CD4-positive, alpha-beta T cell (primary cell): Measurements from ENCODE around the gene DPEP2. TPM values are rescaled to one million over a fixed set of nuclear protein-coding genes. Genes with fewer than 3 reads are reported as not detected.
A peak's percentile ranks its signal among the peaks of the same experiment; 100 is the strongest.

Source experiments
- ATAC-seq: fragments of 200-7000 bp; cut with Tn5 transposase; one replicate; pipeline ENCODE4 v1.10.0; 2022; ENCODE audit warnings: mild to moderate bottlenecking; ENCODE audit not compliant: poor library complexity
- CTCF ChIA-PET: fragments of 350-600 bp; sonication (Branson Sonifier 250); formaldehyde crosslinking; loops from one replicate; lab custom pipeline; 2021; ENCODE audit warnings: antibody characterized with exemption, inconsistent platforms; lab: Charles Lee
- POLR2A ChIA-PET: fragments of 350-600 bp; sonication (Branson Sonifier 250); formaldehyde crosslinking; loops from one replicate; lab custom pipeline; 2021; ENCODE audit warnings: antibody characterized with exemption, inconsistent platforms; lab: Charles Lee
- DNase-seq, 14 experiments: peaks; one replicate each; pipeline ENCODE4 v3.0.0-alpha.2; 2013 to 2020; ENCODE audit warnings: mixed read lengths in 2 of 14
- H3K27ac ChIP-seq, 2 donors: one replicate each; pipeline versions ENCODE4 v1.5.1 to v1.7.0; 2013; ENCODE audit warnings: low read length in 2 of 2, low read depth in 1 of 2, mild to moderate bottlenecking in 1 of 2
- H3K27me3 ChIP-seq, 2 experiments: 1 replicate in 1 of 2; 2 replicates in 1 of 2; pipeline versions ENCODE4 v1.6.1 to v1.7.0; 2013; ENCODE audit warnings: low read length in 2 of 2, control low read depth in 1 of 2, mild to moderate bottlenecking in 1 of 2, moderate library complexity in 1 of 2; ENCODE audit not compliant: insufficient read depth in 2 of 2, control insufficient read depth in 1 of 2
- H3K36me3 ChIP-seq: one replicate; pipeline ENCODE4 v1.6.1; 2013; ENCODE audit warnings: low read length, control low read depth; ENCODE audit not compliant: insufficient read depth
- H3K4me1 ChIP-seq: one replicate; pipeline ENCODE4 v1.6.1; 2013; ENCODE audit warnings: low read length, control low read depth; ENCODE audit not compliant: insufficient read depth
- H3K4me3 ChIP-seq: one replicate; pipeline ENCODE4 v1.5.1; 2013; ENCODE audit warnings: mild to moderate bottlenecking, low read length, moderate library complexity
- H3K9me3 ChIP-seq, 2 experiments: 1 replicate in 1 of 2; 2 replicates in 1 of 2; pipeline versions ENCODE4 v1.6.1 to v1.7.0; 2013; ENCODE audit warnings: low read length in 2 of 2, mild to moderate bottlenecking in 2 of 2, control low read depth in 1 of 2, moderate library complexity in 1 of 2; ENCODE audit not compliant: control insufficient read depth in 1 of 2, insufficient read depth in 1 of 2
- H3K27ac Mint-ChIP-seq: one replicate; pipeline ENCODE4 v1.8.0; 2020; ENCODE audit warnings: mixed read lengths
- H3K27me3 Mint-ChIP-seq: one replicate; pipeline ENCODE4 v1.8.0; 2021; ENCODE audit warnings: mixed read lengths
- H3K36me3 Mint-ChIP-seq: one replicate; pipeline ENCODE4 v1.8.0; 2021; ENCODE audit warnings: low read depth, mixed read lengths
- H3K4me1 Mint-ChIP-seq: one replicate; pipeline ENCODE4 v1.8.0; 2021; ENCODE audit warnings: low read depth, mixed read lengths
- H3K4me3 Mint-ChIP-seq: one replicate; pipeline ENCODE4 v1.8.0; 2020; ENCODE audit warnings: mild to moderate bottlenecking, mixed read lengths
- H3K9me3 Mint-ChIP-seq: one replicate; pipeline ENCODE4 v1.8.0; 2020; ENCODE audit warnings: mixed read lengths
- intact Hi-C, 2 experiments: fragments of 100-400 bp; cut with DNase I in 1 of 2; cut with micrococcal nuclease in 1 of 2; formaldehyde crosslinking; loops; one replicate each; pipeline versions ENCODE4 v1.15.1 to v1.9.0; 2023 to 2025; cut with DNase I, micrococcal nuclease
- total RNA-seq, 174 experiments: library from RNA in 2 of 174; stranded (reverse) in 2 of 174; gene quantifications; one replicate each; pipeline ENCODE4 v1.2.3 and lab custom pipeline; 2021 to 2026
- TF ChIP-seq, protein P1 (sequence below): fragments of 200-600 bp; IDR thresholded peaks from one replicate; pipeline ENCODE4 v1.8.0; 2022; ENCODE audit warnings: antibody characterized with exemption, mild to moderate bottlenecking

The DPEP2 gene
- total RNA-seq, 2 experiments from 2014 or later, result 42.2 to 43.5 TPM

DNA sequence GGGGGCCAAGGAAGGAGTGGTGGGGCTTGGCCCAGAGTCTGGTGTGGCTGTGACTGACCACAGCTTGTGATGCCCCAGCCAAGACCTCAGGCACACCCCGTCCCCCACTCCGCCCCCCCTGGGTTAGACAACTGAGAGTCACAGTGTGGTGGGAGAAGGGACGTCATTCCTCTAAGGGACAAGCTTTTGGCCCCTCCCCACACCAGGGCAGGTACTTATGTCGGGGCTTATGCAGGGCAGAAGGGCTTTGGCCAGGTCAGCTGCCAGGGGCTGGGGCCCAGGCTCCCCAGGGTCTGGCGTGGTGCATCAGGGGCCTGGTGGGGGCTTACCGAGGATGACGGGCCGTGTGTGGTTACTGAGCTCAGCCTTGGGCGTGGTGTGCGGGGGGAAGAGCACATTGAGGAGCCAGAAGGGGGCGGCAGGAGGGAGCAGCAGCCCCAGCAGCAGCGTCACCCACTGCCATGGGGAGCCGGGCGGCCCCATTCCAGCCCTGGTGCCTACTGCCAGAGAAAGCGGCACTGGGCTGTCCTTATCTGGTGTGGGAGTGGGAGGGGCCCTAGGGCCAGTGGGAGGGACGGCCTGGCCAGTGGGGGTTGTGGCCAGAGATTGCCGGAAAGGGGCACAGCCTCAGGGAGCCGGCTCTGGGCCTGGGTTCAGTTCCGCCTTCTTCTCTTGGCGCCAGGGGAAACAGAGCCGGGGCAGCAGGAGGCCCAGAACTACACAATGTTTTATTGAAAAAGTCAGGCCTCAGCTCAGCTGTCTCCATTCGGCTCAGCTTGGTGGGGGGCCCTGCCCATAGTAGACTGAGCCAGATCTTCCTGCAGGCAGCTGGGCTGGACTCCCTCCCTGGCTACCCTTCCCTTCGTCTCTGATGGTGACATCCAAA, 55.4 kb downstream of the DPEP2 start, which contains the start of gene LCAT:
LCAT (minus strand) TSS at position 502 of the 886 bp plus-strand sequence; CDS start at position 483, 19 bp downstream.
- Mint-ChIP-seq H3K4me3 (no peak within 1 kb of the TSS), H3K27ac (no peak within 1 kb of the TSS), H3K9me3 (no peaks in the 10 kb centered on the region), H3K36me3 (peaks cover 15% of the 10 kb centered on the region), H3K4me1 (peaks cover 28% of the 10 kb centered on the region), H3K27me3 (no peaks in the 10 kb centered on the region)
- no peaks in the 10 kb centered on the region for H3K9me3 ChIP-seq
- no peaks in the 10 kb centered on the region for H3K27me3 ChIP-seq
- no peak within 1 kb of the TSS for H3K27ac ChIP-seq
- POLR2A ChIA-PET, result interaction anchor here (1.2 kb wide), 1 partner anchor 8 kb away, joined by 5 read pairs; the partner anchor contains the start of gene PSMB10
- CTCF ChIA-PET, result interaction anchor here (0.8 to 1.5 kb wide), 2 partner anchors 127 to 423 kb away, joined by 3 to 4 read pairs; no protein-coding TSS in a partner anchor
- TF ChIP-seq, protein P1, sequence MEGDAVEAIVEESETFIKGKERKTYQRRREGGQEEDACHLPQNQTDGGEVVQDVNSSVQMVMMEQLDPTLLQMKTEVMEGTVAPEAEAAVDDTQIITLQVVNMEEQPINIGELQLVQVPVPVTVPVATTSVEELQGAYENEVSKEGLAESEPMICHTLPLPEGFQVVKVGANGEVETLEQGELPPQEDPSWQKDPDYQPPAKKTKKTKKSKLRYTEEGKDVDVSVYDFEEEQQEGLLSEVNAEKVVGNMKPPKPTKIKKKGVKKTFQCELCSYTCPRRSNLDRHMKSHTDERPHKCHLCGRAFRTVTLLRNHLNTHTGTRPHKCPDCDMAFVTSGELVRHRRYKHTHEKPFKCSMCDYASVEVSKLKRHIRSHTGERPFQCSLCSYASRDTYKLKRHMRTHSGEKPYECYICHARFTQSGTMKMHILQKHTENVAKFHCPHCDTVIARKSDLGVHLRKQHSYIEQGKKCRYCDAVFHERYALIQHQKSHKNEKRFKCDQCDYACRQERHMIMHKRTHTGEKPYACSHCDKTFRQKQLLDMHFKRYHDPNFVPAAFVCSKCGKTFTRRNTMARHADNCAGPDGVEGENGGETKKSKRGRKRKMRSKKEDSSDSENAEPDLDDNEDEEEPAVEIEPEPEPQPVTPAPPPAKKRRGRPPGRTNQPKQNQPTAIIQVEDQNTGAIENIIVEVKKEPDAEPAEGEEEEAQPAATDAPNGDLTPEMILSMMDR, result no peak
- H3K4me3 ChIP-seq, result no peak within 1 kb of the TSS
- ATAC-seq (no peak), DNase-seq (no peak)
- H3K4me1 ChIP-seq, result peaks cover 43% of the 10 kb centered on the region
- intact Hi-C loops, result no loop called here
- peaks cover 41% of the 10 kb centered on the region for H3K36me3 ChIP-seq

DNA sequence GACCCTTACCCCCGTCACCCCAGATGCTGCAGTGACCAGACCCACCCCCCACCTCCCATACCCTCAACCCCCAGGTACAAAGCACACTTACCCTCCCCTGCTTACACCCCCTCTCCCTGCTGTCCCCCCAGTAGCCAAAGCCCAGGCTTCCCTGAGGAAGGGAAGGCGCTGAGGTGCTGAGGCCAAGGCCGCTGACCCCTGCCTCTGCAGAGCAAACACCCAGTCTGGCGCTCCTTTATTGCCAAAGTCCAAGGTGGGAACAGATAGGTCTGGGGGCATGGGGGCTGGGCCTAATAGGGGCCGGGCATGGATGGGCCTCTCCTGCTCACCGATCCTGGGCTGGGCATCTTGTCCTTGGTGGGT, 56.0 kb downstream of the DPEP2 start:
- ATAC-seq (no peak), DNase-seq (no peak)
- no peaks in the 10 kb centered on the region for H3K9me3 Mint-ChIP-seq
- Histone ChIP-seq H3K4me3 (no peak overlapping the region), H3K27me3 (no peaks in the 10 kb centered on the region), H3K4me1 (peaks cover 44% of the 10 kb centered on the region), H3K9me3 (no peaks in the 10 kb centered on the region), H3K27ac (no peak overlapping the region), H3K36me3 (peaks cover 36% of the 10 kb centered on the region)
- peaks cover 30% of the 10 kb centered on the region for H3K4me1 Mint-ChIP-seq
- no peak overlapping the region for H3K4me3 Mint-ChIP-seq
- no peak overlapping the region for H3K27ac Mint-ChIP-seq
- ChIA-PET CTCF (interaction anchor here (1.5 kb wide), 1 partner anchor 127 kb away, joined by 4 read pairs; no protein-coding TSS in a partner anchor), POLR2A (no interaction called here)
- H3K27me3 Mint-ChIP-seq, result no peaks in the 10 kb centered on the region
- TF ChIP-seq, protein P1, result no peak
- peaks cover 15% of the 10 kb centered on the region for H3K36me3 Mint-ChIP-seq
- intact Hi-C loops, result no loop called here

DNA sequence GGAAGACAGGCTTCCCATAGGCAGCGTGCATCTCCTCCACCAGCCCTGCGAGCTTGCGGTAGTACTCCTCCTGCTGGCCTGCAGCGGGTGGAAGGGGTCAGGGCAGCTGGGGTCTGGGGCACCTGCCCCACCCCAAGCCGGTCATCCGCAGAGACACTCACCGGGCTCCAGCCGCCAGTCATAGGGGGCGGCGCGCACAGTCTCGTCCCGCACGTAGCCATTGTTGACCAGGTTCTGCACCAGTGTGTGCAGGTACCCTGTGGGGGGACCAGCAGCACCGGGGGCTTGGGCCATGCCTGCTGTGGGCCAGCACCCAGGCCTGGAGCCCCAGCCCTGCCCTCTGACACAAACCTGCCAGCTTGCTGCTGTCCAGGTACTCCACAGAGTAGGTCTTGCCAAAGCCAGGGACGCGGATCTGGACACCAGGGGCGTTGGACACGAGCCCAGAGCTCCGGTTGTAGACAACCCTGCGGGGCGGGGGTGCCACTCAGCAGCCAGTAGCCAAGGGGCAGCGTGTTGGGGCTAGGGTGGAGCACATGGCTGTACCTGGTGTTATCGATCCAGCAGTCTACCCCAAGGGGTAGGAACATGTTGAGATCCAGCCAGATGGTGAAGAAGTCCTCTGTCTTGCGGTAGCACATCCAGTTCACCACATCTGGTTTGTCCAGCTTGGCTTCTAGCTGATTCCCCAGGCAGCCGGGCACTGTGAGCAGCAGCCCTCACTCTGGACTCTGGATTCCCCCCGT, 56.6 kb downstream of the DPEP2 start:
- intact Hi-C loops, result no loop called here
- TF ChIP-seq, protein P1, result no peak
- Histone ChIP-seq H3K9me3 (no peaks in the 10 kb centered on the region), H3K4me3 (no peak overlapping the region), H3K4me1 (peaks cover 48% of the 10 kb centered on the region), H3K27ac (no peak overlapping the region), H3K36me3 (peaks cover 32% of the 10 kb centered on the region), H3K27me3 (no peaks in the 10 kb centered on the region)
- H3K27ac Mint-ChIP-seq, result peak overlapping the region; percentile 69
- CTCF ChIA-PET, result interaction anchor here (0.6 to 2.6 kb wide), 10 partner anchors 14 to 1185 kb away, joined by 3 to 9 read pairs (median 4); partner anchors contain the start of gene TSNAXIP1
- DNase-seq (no peak), ATAC-seq (no peak)
- H3K36me3 Mint-ChIP-seq, result peaks cover 15% of the 10 kb centered on the region
- no peaks in the 10 kb centered on the region for H3K9me3 Mint-ChIP-seq
- POLR2A ChIA-PET, result no interaction called here
- no peaks in the 10 kb centered on the region for H3K27me3 Mint-ChIP-seq
- no peak overlapping the region for H3K4me3 Mint-ChIP-seq
- H3K4me1 Mint-ChIP-seq, result peaks cover 30% of the 10 kb centered on the region
